Adrenal gland (tissue), 5 donors: Measurements from ENCODE around the gene TJP3.

ENCODE experiments used
- CTCF ChIP-seq, 6 experiments: fragments of 450-650 bp in 4 of 6; fragments of 200-600 bp in 2 of 6; sonication (generic) in 1 of 6; IDR thresholded peaks; 1 replicate in 5 of 6; 2 replicates in 1 of 6; pipeline versions ENCODE4 v1.5.1 to v1.8.0; 2016 to 2021; ENCODE audit warnings: antibody characterized with exemption in 6 of 6, mild to moderate bottlenecking in 2 of 6, moderate library complexity in 1 of 6
- POLR2A ChIP-seq, 2 donors: fragments of 450-650 bp; IDR thresholded peaks; one replicate each; pipeline ENCODE4 v1.6.1; 2017; ENCODE audit warnings: antibody characterized with exemption in 2 of 2, mild to moderate bottlenecking in 2 of 2, moderate library complexity in 1 of 2
- donor health status: DM: no; HTN: no; CAD: no.

GRCh38 chr19:3716147-3716668 is 8.0 kb downstream of the TJP3 start:
- no peak for TF ChIP-seq CTCF (IDR thresholded peaks at IDR 0.05)
- TF ChIP-seq POLR2A (IDR thresholded peaks at IDR 0.05): no peak
